Stimulated activated CD4-positive, alpha-beta T cell treated with anti-CD3 and anti-CD28 coated beads, Interleukin-12 subunit alpha, Interleukin-12 subunit beta, amount 100 ng/mL, for 24 hours (primary cell): Measurements from ENCODE around the gene LTB.
"Not testable (repeated sequence)": the region's sequence is repeated elsewhere in the genome, so short reads cannot be mapped to it uniquely, and the experiment has no call there.

Experiments used
- DNase-seq, 2 experiments: peaks; one replicate each; pipeline ENCODE4 v3.0.0-alpha.2; 2020; ENCODE audit warnings: low read depth in 2 of 2

Gene LTB

DNA sequence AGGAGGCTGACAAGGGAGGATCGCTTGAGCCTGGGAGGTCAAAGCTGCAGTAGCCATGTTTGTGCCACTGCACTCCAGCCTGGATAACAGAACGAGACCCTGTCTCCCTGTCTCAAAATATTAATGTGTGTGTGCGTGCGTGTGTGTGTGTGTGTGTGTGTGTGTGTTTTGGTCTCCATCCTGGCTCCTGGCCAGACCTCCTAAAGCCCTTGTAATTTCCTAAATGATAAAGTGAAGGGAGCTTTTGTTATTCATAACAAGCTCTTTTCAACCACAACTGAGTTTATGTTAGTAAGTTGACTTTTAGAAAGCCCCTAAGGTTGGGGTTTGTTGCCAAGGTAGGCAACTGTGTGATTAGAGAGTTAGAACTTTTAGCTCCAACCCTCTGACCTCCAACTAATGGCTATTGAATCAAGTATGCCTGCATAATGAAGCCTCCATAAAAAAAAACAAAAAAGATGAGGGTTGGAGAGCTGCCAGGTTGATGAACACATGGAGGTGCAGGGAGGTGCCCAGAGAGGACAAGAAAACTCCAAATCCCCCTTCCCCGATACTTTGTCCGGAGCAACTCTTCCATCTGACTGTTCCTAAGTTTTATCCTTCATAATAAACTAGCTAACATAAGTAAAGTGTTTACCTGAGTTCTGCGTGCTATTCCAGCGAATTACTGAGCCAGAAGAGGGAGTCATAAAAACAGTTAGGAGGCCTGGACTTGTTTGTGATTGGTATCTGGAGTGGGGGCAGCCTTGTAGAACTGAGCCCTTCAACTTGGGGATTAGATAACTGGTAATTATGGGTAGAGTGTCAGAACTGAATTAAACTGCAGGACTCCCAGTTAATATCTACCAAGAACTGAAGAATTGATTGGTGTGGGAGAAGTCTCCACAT, 27.5 kb upstream of the LTB start:
- DNase-seq, result no peak

- DNase-seq, result no peak
Measured at GRCh38 chr6:31607317-31607716, 25.1 kb upstream of the LTB start.

DNA sequence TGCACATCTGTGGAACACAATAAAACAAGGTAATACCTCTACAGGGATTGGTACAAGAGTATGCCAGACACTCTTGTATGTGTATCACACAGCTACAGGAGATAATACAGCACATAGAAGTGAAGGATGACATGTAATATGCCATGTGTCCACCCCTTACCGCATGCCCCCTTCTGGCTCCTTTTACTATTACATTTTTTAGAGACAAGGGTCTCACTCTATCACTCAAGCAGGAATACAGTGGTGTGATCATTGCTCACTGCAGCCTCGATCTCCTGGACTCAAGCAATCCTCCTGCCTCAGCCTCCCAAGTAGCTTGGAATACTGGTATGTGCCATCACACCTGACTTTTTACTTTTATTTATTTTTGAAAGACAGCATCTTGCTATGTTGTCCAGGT, 14.8 kb upstream of the LTB start:
- DNase-seq, result no peak

- no peak for DNase-seq
Measured at GRCh38 chr6:31592396-31592771, 10.2 kb upstream of the LTB start.

GRCh38 chr6:31590691-31591090, 8.5 kb upstream of the LTB start:
- DNase-seq, result not testable (repeated sequence)

GRCh38 chr6:31588871-31589650, 6.8 kb upstream of the LTB start:
- DNase-seq, result no peak

DNA sequence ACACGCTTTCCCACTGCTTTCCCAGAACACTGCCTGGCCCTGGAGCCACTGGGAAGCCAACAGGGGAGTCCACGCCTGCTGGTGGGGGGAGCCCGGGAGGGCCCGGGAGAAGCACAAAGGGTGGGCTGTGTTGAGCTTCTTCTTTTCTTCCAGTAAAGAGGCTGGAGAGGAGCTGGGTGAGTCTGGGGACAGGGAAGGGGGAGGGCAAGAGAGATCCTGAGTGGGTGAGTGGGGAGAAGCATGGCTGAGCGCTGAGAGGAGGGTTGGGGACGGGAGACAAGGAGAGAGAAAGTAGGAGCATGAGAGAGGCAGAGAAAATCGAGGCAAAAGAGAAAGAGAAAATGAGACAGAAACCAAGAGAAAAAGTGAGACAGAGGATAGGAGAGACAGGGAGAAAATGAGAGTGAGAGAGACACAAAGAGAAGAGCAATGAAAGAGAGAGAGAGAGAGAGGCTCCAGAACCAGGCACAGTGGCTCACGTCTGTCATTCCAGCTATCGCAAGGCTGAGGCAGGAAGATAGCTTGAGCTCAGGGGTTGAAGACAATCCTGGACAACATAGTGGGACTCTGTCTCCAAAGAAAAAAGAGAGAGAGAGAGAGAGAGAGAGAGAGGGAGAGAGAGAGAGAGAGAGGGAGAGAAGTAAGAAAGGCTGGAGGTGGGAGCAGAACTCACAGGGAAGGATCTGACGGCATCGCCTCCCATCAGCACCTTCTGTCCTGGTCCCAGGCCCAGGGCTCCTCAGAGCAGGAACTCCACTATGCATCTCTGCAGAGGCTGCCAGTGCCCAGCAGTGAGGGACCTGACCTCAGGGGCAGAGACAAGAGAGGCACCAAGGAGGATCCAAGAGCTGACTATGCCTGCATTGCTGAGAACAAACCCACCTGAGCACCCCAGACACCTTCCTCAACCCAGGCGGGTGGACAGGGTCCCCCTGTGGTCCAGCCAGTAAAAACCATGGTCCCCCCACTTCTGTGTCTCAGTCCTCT, 5.9 kb upstream of the LTB start:
- DNase-seq, result no peak

DNA sequence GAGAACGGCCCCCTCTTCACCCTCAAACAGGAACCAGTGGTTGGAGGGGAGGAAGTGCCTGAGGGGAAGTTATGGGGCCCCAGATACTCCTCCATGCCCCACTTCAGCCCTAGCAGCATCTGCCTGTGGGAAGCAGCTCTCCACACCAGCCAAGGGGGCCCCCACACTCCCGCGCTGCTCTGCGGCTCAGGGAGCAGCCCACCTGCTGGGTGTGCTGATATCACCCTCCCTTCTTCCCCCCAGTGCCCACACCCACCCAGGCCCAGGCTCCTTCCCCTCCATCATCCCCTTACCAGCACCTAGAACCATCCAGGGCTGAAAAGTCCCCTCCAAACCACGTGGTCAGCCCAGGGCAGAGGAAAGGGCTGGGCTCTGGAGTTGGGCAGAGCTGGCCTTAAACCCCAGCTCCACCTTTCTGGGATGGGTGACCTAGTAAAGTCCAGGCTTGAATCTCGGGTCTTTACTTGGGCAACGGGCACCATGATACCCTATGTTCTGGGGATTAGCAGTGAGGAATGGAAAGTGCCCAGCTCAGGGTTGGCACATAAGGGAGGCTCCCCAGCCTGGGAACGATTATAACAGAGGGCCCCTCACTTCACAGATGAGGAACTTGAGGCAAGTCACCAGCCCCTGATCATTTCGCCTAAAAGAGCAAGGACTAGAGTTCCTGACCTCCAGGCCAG, 4.5 kb upstream of the LTB start:
- no peak for DNase-seq

DNA sequence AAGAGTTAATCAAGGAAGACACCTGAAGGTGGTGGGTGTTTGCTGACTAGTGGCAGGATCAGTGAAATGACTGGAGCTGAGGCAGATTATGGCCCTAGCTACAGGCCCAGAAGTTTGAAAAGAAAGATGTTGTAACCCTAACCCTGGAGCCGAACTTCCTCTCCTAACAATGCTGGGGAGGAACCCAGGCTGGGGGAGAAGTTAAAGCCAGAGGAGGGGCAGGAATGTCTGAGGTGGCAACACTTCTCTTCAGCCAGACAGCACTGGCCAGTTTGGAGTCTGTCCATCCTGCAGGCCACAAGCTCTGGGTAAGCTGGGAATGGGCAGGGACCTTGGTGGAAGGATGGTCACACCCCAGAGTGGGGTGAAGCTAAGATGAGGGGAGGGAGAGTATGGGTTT, 3.8 kb upstream of the LTB start, which contains the start of gene LST1:
TSS of gene LST1 (plus strand) at position 270 of the 400 bp plus-strand sequence. CDS start 1,023 bp downstream, outside the sequence.
- no peak for DNase-seq

GRCh38 chr6:31585491-31585890, 3.3 kb upstream of the LTB start:
- no peak for DNase-seq

DNA sequence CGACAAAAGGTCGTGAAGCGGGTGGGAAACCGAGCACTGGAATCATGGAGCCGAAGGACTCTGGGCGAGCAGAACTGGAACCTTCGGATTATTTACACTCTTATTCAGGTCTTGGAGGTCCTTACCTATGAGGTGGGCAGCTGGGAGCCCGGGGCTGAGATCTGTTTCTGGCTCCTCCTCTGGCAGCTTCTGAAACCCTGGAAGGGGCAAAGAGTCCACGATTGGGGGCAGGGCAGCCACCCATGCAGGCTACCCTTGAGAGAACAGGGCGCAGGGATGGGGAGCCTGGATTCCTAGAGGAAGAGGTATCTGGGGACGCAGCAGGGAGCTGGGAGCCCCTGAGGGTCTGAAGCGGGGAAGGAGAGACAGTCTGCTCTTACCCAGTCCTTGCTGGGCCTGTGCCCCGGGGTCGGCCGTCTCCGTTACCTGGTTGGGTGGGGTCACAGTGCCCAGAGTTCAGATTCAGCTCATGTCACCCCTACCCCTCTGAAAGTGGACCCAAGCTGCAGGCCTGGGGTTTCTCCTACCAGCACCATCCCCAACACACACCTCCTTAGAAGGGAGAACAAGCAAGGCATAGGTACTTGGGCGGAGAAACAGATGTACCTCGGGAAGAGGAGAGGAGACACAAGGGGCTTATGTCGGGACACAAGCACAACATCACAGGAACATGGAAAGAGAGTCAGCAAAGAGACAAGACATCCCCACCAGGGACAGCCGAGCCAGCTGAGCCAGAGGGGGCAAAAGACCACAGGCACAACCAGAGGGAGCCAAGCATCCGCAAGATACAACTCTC, 592 bp downstream of the LTB start:
- no peak for DNase-seq

DNA sequence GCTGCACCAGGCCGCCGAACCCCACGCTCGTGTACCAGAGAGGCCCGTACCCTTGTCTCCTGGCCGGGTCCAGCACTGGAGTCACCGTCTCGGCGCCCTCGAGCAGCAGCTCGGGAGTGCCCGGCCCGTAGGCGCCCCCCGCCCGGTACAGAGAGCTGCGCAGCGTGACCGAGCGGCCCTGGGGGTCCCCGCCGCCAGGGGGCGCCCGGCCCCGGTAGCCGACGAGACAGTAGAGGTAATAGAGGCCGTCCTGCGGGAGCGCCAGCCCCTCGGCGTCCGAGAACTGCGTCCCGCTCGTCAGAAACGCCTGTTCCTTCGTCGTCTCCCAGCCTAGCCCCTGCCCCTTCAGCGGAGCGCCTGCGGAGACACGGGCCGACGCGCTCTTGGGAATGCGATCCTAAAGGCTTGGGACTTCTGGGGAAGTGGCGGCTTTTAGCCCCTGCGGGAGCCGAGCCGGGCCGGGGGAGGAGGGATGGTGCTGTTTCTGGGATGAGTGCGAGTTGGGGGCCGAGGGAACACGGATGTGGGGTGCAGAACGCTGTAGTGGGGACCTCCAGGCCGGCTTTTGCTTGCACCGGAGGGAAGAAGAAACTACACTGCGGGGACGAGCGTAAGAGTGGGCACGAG, 1.3 kb downstream of the LTB start:
- DNase-seq, result peak; percentile 75 to 89

GRCh38 chr6:31580438-31580740, 1.8 kb downstream of the LTB start:
- DNase-seq, result no peak

DNA sequence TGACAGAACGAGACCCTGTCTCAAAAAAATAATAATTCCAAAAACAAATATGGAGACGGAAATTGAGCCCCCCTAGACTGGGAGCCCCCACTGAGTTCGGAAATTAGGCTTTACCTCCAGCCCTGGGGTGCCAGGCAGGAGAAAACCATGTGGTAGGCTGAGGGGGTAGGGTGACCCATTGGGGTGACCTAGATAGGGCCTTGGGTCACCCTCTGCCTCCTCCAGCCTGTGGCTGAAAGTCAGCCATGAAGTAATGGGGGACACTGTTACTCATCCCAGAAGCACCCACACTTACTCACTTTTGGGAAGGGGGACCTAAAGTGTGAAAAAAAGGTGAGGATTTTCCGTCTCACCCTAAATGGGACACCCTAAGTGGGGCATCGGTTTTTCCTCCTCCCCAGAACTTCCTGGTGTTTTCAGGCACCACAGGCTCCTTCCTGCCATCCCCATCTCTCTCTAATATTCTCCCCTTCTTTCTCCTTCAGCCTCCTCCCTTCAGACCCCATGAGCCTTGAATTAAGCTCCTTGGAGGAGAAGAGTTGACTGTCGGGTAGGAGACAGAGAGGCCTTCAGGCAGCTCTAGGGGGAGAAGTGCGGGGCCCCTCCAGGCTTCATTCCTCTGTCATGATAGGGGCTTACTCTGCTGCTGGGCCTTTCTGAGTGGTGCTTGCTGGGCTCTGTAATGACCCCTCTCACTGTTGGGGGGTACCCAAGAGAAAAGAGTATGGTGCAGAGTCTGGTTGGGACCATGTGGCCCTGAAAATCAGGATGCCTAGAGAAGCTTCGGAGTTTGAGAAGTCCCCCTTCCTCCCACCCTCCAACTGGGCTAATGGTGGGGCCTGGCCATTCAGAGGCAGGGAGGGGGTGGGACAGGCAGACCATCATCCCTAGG, 2.4 kb downstream of the LTB start:
- DNase-seq, result peak in 1 of 2 experiments; percentile 53

DNA sequence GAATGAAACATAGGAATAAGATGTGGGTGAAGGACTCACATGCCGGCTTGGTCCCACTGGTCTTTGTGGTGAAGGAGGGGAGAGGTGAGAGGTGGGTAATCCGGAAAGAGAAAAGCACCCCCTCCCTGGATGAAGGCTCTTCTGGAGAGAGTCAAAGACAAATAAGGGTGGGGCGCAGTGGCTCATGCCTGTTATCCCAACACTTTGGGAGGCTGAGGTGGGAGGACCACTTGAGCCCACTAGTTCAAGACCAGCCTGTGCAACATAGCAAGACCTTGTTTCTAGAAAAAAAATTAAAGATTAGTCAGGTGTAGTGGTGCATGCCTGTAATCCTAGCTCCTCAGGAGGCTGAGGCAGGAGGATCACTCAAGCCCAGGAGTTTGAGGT, 3.1 kb downstream of the LTB start:
- DNase-seq, result no peak

DNA sequence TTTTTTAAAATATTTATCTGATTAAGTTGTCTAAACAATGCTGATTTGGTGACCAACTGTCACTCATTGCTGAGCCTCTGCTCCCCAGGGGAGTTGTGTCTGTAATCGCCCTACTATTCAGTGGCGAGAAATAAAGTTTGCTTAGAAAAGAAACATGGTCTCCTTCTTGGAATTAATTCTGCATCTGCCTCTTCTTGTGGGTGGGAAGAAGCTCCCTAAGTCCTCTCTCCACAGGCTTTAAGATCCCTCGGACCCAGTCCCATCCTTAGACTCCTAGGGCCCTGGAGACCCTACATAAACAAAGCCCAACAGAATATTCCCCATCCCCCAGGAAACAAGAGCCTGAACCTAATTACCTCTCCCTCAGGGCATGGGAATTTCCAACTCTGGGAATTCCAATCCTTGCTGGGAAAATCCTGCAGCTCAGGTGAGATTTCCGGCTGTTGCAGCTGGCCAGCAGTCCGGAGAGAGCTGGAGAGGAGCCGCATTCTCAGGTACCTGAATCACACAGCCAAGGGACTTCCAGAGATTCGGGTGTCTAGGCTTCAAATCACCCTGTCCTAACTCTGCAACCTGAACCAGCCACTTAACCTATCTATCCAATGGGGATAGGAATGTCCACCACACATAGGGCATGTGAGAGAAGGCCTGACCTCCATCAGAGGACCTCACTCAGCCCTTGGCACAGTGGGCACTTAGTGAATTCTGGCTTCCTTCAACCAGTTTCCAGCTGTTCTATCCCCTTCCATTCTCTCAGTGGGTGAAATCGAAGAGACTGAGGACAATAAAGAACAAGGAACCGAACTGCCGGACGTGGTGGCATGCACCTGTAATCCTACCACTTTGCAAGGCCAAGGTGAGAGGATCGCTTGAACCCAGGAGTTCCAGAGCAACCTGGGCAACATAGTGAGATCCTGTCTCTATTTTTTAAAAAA, 3.8 kb downstream of the LTB start:
- no peak for DNase-seq

DNA sequence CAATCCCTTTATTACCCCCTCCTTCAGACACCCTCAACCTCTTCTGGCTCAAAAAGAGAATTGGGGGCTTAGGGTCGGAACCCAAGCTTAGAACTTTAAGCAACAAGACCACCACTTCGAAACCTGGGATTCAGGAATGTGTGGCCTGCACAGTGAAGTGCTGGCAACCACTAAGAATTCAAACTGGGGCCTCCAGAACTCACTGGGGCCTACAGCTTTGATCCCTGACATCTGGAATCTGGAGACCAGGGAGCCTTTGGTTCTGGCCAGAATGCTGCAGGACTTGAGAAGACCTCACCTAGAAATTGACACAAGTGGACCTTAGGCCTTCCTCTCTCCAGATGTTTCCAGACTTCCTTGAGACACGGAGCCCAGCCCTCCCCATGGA, 4.7 kb downstream of the LTB start:
- DNase-seq, result no peak
